Activated T-helper 17 cell treated with anti-CD3 and anti-CD28 coated beads, Interleukin-2, amount 50 U/mL, for 72 hours (primary cell): ENCODE measurements around the gene MARCOL. TPM values are rescaled to one million over a fixed set of nuclear protein-coding genes. Genes with fewer than 3 reads are reported as not detected.
A peak's percentile ranks its signal among the peaks of the same experiment; 100 is the strongest.
"Not testable (repeated sequence)": the region's sequence is repeated elsewhere in the genome, so short reads cannot be mapped to it uniquely, and the experiment has no call there.

Experiments used
- ATAC-seq: fragments of 150-1000 bp; cut with Tn5 transposase; replicated peaks from 2 replicates; pipeline ENCODE4 v1.10.0; 2021; ENCODE audit warnings: mild to moderate bottlenecking, moderate library complexity
- H3K27ac Mint-ChIP-seq: one replicate; pipeline ENCODE4 v1.8.0; 2022; ENCODE audit warnings: mixed read lengths
- H3K27me3 Mint-ChIP-seq: one replicate; pipeline ENCODE4 v1.8.0; 2022; ENCODE audit warnings: mixed read lengths
- H3K36me3 Mint-ChIP-seq: one replicate; pipeline ENCODE4 v1.8.0; 2022; ENCODE audit warnings: low read depth, mild to moderate bottlenecking, mixed read lengths
- H3K4me1 Mint-ChIP-seq: one replicate; pipeline ENCODE4 v1.8.0; 2022; ENCODE audit warnings: mixed read lengths
- H3K4me3 Mint-ChIP-seq: one replicate; pipeline ENCODE4 v1.8.0; 2022; ENCODE audit warnings: mild to moderate bottlenecking, mixed read lengths
- H3K9me3 Mint-ChIP-seq: one replicate; pipeline ENCODE4 v1.8.0; 2022; ENCODE audit warnings: mixed read lengths
- total RNA-seq, 2 donors: library from RNA; stranded (reverse); gene quantifications; one replicate each; pipeline ENCODE4 v1.2.3, GENCODE V29; 2022

The MARCOL gene
- total RNA-seq, 2 donors from 2014 or later, result not detected

GRCh38 chr5:148228392-148228984 is 9.8 kb upstream of the MARCOL start:
- H3K36me3 Mint-ChIP-seq, result no peaks in the 10 kb centered on the region
- H3K9me3 Mint-ChIP-seq, result no peaks in the 10 kb centered on the region
- ATAC-seq, result peak; percentile 19

GRCh38 chr5:148229840-148230239 is 8.5 kb upstream of the MARCOL start:
- Mint-ChIP-seq H3K27ac (no peak overlapping the region), H3K9me3 (no peaks in the 10 kb centered on the region), H3K27me3 (peaks cover 6% of the 10 kb centered on the region), H3K4me1 (no peaks in the 10 kb centered on the region), H3K36me3 (no peaks in the 10 kb centered on the region), H3K4me3 (no peak overlapping the region)
- no peak for ATAC-seq

More at GRCh38 chr5:148228392-148228984, 9.8 kb upstream of the MARCOL start:
- no peak overlapping the region for H3K27ac Mint-ChIP-seq
- no peaks in the 10 kb centered on the region for H3K4me1 Mint-ChIP-seq
- H3K4me3 Mint-ChIP-seq, result no peak overlapping the region
- H3K27me3 Mint-ChIP-seq, result peaks cover 9% of the 10 kb centered on the region

GRCh38 chr5:148230240-148230639 is 8.1 kb upstream of the MARCOL start:
- Mint-ChIP-seq H3K36me3 (no peaks in the 10 kb centered on the region), H3K9me3 (no peaks in the 10 kb centered on the region), H3K4me1 (no peaks in the 10 kb centered on the region), H3K27me3 (peaks cover 5% of the 10 kb centered on the region), H3K27ac (no peak overlapping the region), H3K4me3 (no peak overlapping the region)
- ATAC-seq, result no peak

GRCh38 chr5:148237785-148238417 is 424 bp upstream of the MARCOL start:
- no peak overlapping the region for H3K4me3 Mint-ChIP-seq
- no peak for ATAC-seq

GRCh38 chr5:148248894-148249293 is 10.6 kb downstream of the MARCOL start:
- no peaks in the 10 kb centered on the region for H3K9me3 Mint-ChIP-seq
- H3K4me3 Mint-ChIP-seq, result no peak overlapping the region
- no peak for ATAC-seq
- no peak overlapping the region for H3K27ac Mint-ChIP-seq
- peaks cover 10% of the 10 kb centered on the region for H3K27me3 Mint-ChIP-seq
- H3K4me1 Mint-ChIP-seq, result no peaks in the 10 kb centered on the region
- H3K36me3 Mint-ChIP-seq, result no peaks in the 10 kb centered on the region

More at GRCh38 chr5:148237785-148238417, 424 bp upstream of the MARCOL start:
- no peaks in the 10 kb centered on the region for H3K27me3 Mint-ChIP-seq
- H3K9me3 Mint-ChIP-seq, result peaks cover 3% of the 10 kb centered on the region
- no peak overlapping the region for H3K27ac Mint-ChIP-seq
- H3K4me1 Mint-ChIP-seq, result no peaks in the 10 kb centered on the region
- no peaks in the 10 kb centered on the region for H3K36me3 Mint-ChIP-seq

GRCh38 chr5:148255456-148255855 is 17.1 kb downstream of the MARCOL start:
- Mint-ChIP-seq H3K4me1 (no peaks in the 10 kb centered on the region), H3K9me3 (peaks cover 18% of the 10 kb centered on the region), H3K27me3 (peaks cover 4% of the 10 kb centered on the region), H3K4me3 (no peak overlapping the region), H3K36me3 (no peaks in the 10 kb centered on the region), H3K27ac (no peak overlapping the region)
- ATAC-seq, result no peak

GRCh38 chr5:148259288-148259687 is 21.0 kb downstream of the MARCOL start:
- Mint-ChIP-seq H3K36me3 (no peaks in the 10 kb centered on the region), H3K4me1 (no peaks in the 10 kb centered on the region), H3K4me3 (no peak overlapping the region), H3K9me3 (peaks cover 23% of the 10 kb centered on the region), H3K27me3 (peaks cover 8% of the 10 kb centered on the region), H3K27ac (no peak overlapping the region)
- ATAC-seq, result no peak

- Mint-ChIP-seq H3K27ac (no peak overlapping the region), H3K27me3 (peaks cover 5% of the 10 kb centered on the region), H3K36me3 (no peaks in the 10 kb centered on the region), H3K4me3 (no peak overlapping the region), H3K9me3 (peaks cover 29% of the 10 kb centered on the region), H3K4me1 (no peaks in the 10 kb centered on the region)
- ATAC-seq, result no peak
Observed at GRCh38 chr5:148261221-148261620, 22.9 kb downstream of the MARCOL start.

GRCh38 chr5:148267962-148268361 is 29.6 kb downstream of the MARCOL start:
- no peak for ATAC-seq
- Mint-ChIP-seq H3K4me3 (no peak overlapping the region), H3K27me3 (peaks cover 3% of the 10 kb centered on the region), H3K27ac (no peak overlapping the region), H3K4me1 (no peaks in the 10 kb centered on the region), H3K36me3 (no peaks in the 10 kb centered on the region), H3K9me3 (peaks cover 7% of the 10 kb centered on the region)

- Mint-ChIP-seq H3K9me3 (peaks cover 6% of the 10 kb centered on the region), H3K27ac (no peak within 1 kb of the TSS), H3K4me1 (no peaks in the 10 kb centered on the region), H3K36me3 (no peaks in the 10 kb centered on the region), H3K27me3 (peaks cover 3% of the 10 kb centered on the region), H3K4me3 (no peak within 1 kb of the TSS)
- no peak for ATAC-seq
Observed at GRCh38 chr5:148268566-148268965, 30.2 kb downstream of the MARCOL start, which contains the start of gene SPINK13. SPINK13 (plus strand) TSS chr5:148268794; CDS start chr5:148270073, 1,279 bp downstream.

GRCh38 chr5:148275129-148275528 is 36.8 kb downstream of the MARCOL start:
- not testable (repeated sequence) for H3K27ac Mint-ChIP-seq, H3K36me3 Mint-ChIP-seq, H3K27me3 Mint-ChIP-seq, H3K4me3 Mint-ChIP-seq, ATAC-seq, H3K4me1 Mint-ChIP-seq
- H3K9me3 Mint-ChIP-seq, result peaks cover 15% of the 10 kb centered on the region

- not testable (repeated sequence) for H3K4me3 Mint-ChIP-seq, H3K4me1 Mint-ChIP-seq, H3K27ac Mint-ChIP-seq, H3K27me3 Mint-ChIP-seq, H3K36me3 Mint-ChIP-seq, ATAC-seq
- H3K9me3 Mint-ChIP-seq, result peaks cover 17% of the 10 kb centered on the region
Observed at GRCh38 chr5:148280893-148281292, 42.6 kb downstream of the MARCOL start.

GRCh38 chr5:148281336-148281735 is 43.0 kb downstream of the MARCOL start:
- not testable (repeated sequence) for H3K36me3 Mint-ChIP-seq, H3K4me1 Mint-ChIP-seq, H3K27ac Mint-ChIP-seq, H3K4me3 Mint-ChIP-seq, H3K27me3 Mint-ChIP-seq, ATAC-seq
- H3K9me3 Mint-ChIP-seq, result peaks cover 17% of the 10 kb centered on the region

- Mint-ChIP-seq H3K36me3 (no peaks in the 10 kb centered on the region), H3K4me1 (no peaks in the 10 kb centered on the region), H3K27ac (no peak overlapping the region), H3K27me3 (peaks cover 12% of the 10 kb centered on the region), H3K9me3 (no peaks in the 10 kb centered on the region), H3K4me3 (no peak overlapping the region)
- ATAC-seq, result no peak
Observed at GRCh38 chr5:148290271-148291195, 52.2 kb downstream of the MARCOL start.
